Thyroid gland (tissue), 4 donors: ENCODE results near the gene NDUFA6. TPM values are rescaled to one million over a fixed set of nuclear protein-coding genes. Genes with fewer than 3 reads are reported as not detected.

Experiments
- DNase-seq, 2 donors: peaks; one replicate each; pipeline ENCODE4 v3.0.0-alpha.2; 2019
- H3K27ac ChIP-seq, 3 donors: fragments of 200-600 bp; sonication (generic); 1 replicate in 2 of 3; 2 replicates in 1 of 3; pipeline ENCODE4 v1.5.1; 2016 to 2019; ENCODE audit warnings: mild to moderate bottlenecking in 1 of 3, moderate library complexity in 1 of 3
- H3K27me3 ChIP-seq: fragments of 200-600 bp; sonication (generic); one replicate; pipeline ENCODE4 v1.5.1; 2019
- H3K36me3 ChIP-seq, 2 donors: fragments of 200-600 bp; sonication (generic); one replicate each; pipeline ENCODE4 v1.5.1; 2016 to 2019
- H3K4me1 ChIP-seq, 2 donors: fragments of 200-600 bp; sonication (generic); one replicate each; pipeline ENCODE4 v1.5.1; 2017 to 2019
- H3K4me3 ChIP-seq, 3 donors: fragments of 200-600 bp; sonication (generic); replicated peaks in 1 of 3; 1 replicate in 2 of 3; 2 replicates in 1 of 3; pipeline ENCODE4 v1.5.1; 2016; ENCODE audit warnings: mild to moderate bottlenecking in 1 of 3
- H3K9me3 ChIP-seq: fragments of 200-600 bp; sonication (generic); one replicate; pipeline ENCODE4 v1.5.1; 2017
- CTCF ChIP-seq, 6 experiments: fragments of 200-600 bp in 3 of 6; fragments of 450-650 bp in 3 of 6; sonication (generic) in 3 of 6; IDR thresholded peaks; one replicate each; pipeline ENCODE4 v1.5.1; 2016 to 2019; ENCODE audit warnings: antibody characterized with exemption in 6 of 6, mild to moderate bottlenecking in 2 of 6, inconsistent platforms in 1 of 6, moderate library complexity in 1 of 6
- POLR2A ChIP-seq, 2 donors: fragments of 450-650 bp; IDR thresholded peaks; one replicate each; pipeline ENCODE4 v1.6.1; 2017; ENCODE audit warnings: antibody characterized with exemption in 2 of 2, mild to moderate bottlenecking in 2 of 2, moderate library complexity in 1 of 2
- WGBS, 2 donors: methylation state at CpG; one replicate each; pipeline ENCODE4 v1.1.5; 2017; 5-methylcytosine and 5-hydroxymethylcytosine counted together
- intact Hi-C: fragments of 100-400 bp; cut with DNase I; formaldehyde crosslinking; loops from one replicate; pipeline ENCODE4 v1.15.1; 2023
- small RNA-seq: library from RNA; depleted of rRNA; stranded (forward); fragments of <200 nt; gene quantifications from one replicate; pipeline ENCODE3, GENCODE V24; 2016
- total RNA-seq, 4 donors: library from RNA; depleted of rRNA; stranded (reverse); fragments of >200 nt; gene quantifications; one replicate each; pipeline ENCODE4 v1.2.3, GENCODE V29; 2016

Gene NDUFA6
- total RNA-seq, 4 donors from 2014 or later: 32.9 to 85.6 (median 73.4) TPM

GRCh38 chr22:42050641-42051180, 39.9 kb downstream of the NDUFA6 start:
- Histone ChIP-seq H3K27ac (no peak overlapping the region), H3K4me3 (no peak overlapping the region), H3K9me3 (no peaks in the 10 kb centered on the region), H3K4me1 (no peaks in the 10 kb centered on the region), H3K36me3 (no peaks in the 10 kb centered on the region), H3K27me3 (no peaks in the 10 kb centered on the region)
- intact Hi-C loops: no loop called here
- TF ChIP-seq POLR2A (IDR thresholded peaks at IDR 0.05) (no peak), CTCF (IDR thresholded peaks at IDR 0.05) (no peak)
- 77 to 89% methylated on average over 2 of the region's 2 CpGs for WGBS, 2 donors
- DNase-seq: no peak

GRCh38 chr22:42041784-42042183, 48.8 kb downstream of the NDUFA6 start:
- no peaks in the 10 kb centered on the region for H3K36me3 ChIP-seq
- intact Hi-C loops: no loop called here
- no peak for DNase-seq
- H3K4me3 ChIP-seq: no peak overlapping the region
- no peaks in the 10 kb centered on the region for H3K4me1 ChIP-seq
- H3K9me3 ChIP-seq: no peaks in the 10 kb centered on the region
- TF ChIP-seq POLR2A (IDR thresholded peaks at IDR 0.05): no peak
- no peak for TF ChIP-seq CTCF (IDR thresholded peaks at IDR 0.05)
- H3K27ac ChIP-seq: no peak overlapping the region
- no peaks in the 10 kb centered on the region for H3K27me3 ChIP-seq

GRCh38 chr22:42039271-42039670, 51.3 kb downstream of the NDUFA6 start:
- Histone ChIP-seq H3K36me3 (no peaks in the 10 kb centered on the region), H3K4me3 (no peak overlapping the region), H3K27ac (no peak overlapping the region), H3K9me3 (no peaks in the 10 kb centered on the region), H3K27me3 (no peaks in the 10 kb centered on the region), H3K4me1 (no peaks in the 10 kb centered on the region)
- intact Hi-C loops: no loop called here
- 93 to 99% methylated on average over 5 of the region's 5 CpGs for WGBS, 2 donors
- TF ChIP-seq POLR2A (IDR thresholded peaks at IDR 0.05): no peak
- no peak for TF ChIP-seq CTCF (IDR thresholded peaks at IDR 0.05)
- no peak for DNase-seq

Small RNA genes within 50 kb of the gene (small RNA-seq; reads per million reads assigned to genes)
- gene SNORD13P1: not detected

Other genes with a start within 250 kb of the NDUFA6 start
- gene SHISA8, start 175.7 kb downstream of the NDUFA6 start, total RNA-seq: not detected
- not detected for gene TNFRSF13C, start 164.0 kb downstream of the NDUFA6 start, total RNA-seq
- under 1 TPM in 1 of 4 donors, not detected in 3; 0.56 TPM for gene CENPM, start 143.6 kb downstream of the NDUFA6 start, total RNA-seq
- under 1 TPM; 0.22 to 0.75 (median 0.40) TPM for gene SEPTIN3, start 121.3 kb downstream of the NDUFA6 start, total RNA-seq
- 1 to 10 TPM; 1.3 to 5.1 (median 2.7) TPM for gene WBP2NL, start 92.0 kb downstream of the NDUFA6 start, total RNA-seq
- 10 to 100 TPM; 36.8 to 40.9 (median 38.0) TPM for gene NAGA, start 20.0 kb downstream of the NDUFA6 start, total RNA-seq
- 10 to 100 TPM in 1 of 4 donors, 1 to 10 TPM in 3; 5.5 to 13.7 (median 7.3) TPM for gene PHETA2, start 16.5 kb downstream of the NDUFA6 start, total RNA-seq
- gene SMDT1, start 11.1 kb downstream of the NDUFA6 start, total RNA-seq: 10 to 100 TPM; 18.7 to 30.2 (median 22.0) TPM
- 1 to 10 TPM in 2 of 4 donors, under 1 TPM in 2; 0.73 to 2.7 (median 1.6) TPM for gene CYP2D6, start 40.0 kb upstream of the NDUFA6 start, total RNA-seq
- gene TCF20, start 179.9 kb upstream of the NDUFA6 start, total RNA-seq: 10 to 100 TPM; 47.6 to 82.4 (median 68.7) TPM